DOHH2 (cell line): ENCODE measurements around the gene PRSS22.

ENCODE experiments used
- H3F3A ChIP-seq: fragments of 200-600 bp; sonication (generic), shearing (Covaris generic); 2 replicates; pipeline ENCODE4 v1.6.0; 2016; ENCODE audit warnings: antibody characterized with exemption, mild to moderate bottlenecking; ENCODE audit not compliant: control insufficient read depth, insufficient read depth
- H3K27ac ChIP-seq: fragments of 200-600 bp; sonication (generic); 2 replicates; pipeline ENCODE4 v1.5.1; 2014; ENCODE audit warnings: low read depth, mild to moderate bottlenecking, low read length, moderate library complexity
- H3K27me3 ChIP-seq: fragments of 200-600 bp; sonication (generic); 2 replicates; pipeline ENCODE4 v1.6.1; 2014; ENCODE audit warnings: mild to moderate bottlenecking, low read length, mixed read lengths; ENCODE audit not compliant: control insufficient read depth
- H3K36me3 ChIP-seq: fragments of 200-600 bp; sonication (generic); 2 replicates; pipeline ENCODE4 v1.6.1; 2014; ENCODE audit warnings: mild to moderate bottlenecking, low read length, moderate library complexity, mixed read lengths; ENCODE audit not compliant: control insufficient read depth
- H3K4me1 ChIP-seq: fragments of 200-600 bp; sonication (generic); 2 replicates; pipeline ENCODE4 v1.6.1; 2014; ENCODE audit warnings: mild to moderate bottlenecking, low read length, mixed read lengths; ENCODE audit not compliant: control insufficient read depth
- H3K4me2 ChIP-seq: fragments of 200-600 bp; sonication (generic); 2 replicates; pipeline ENCODE4 v1.6.0; 2014; ENCODE audit warnings: mild to moderate bottlenecking, low read length, moderate library complexity
- H3K4me3 ChIP-seq: fragments of 200-600 bp; sonication (generic); 2 replicates; pipeline ENCODE4 v1.5.1; 2014; ENCODE audit warnings: mild to moderate bottlenecking, low read length, mixed read lengths
- H3K79me2 ChIP-seq: fragments of 200-600 bp; sonication (generic); 2 replicates; pipeline ENCODE4 v1.6.1; 2014; ENCODE audit warnings: mild to moderate bottlenecking, low read length, mixed read lengths; ENCODE audit not compliant: control insufficient read depth
- H3K9me2 ChIP-seq: fragments of 200-600 bp; sonication (generic); replicated peaks from 2 replicates; pipeline ENCODE4 v1.6.1; 2014; ENCODE audit warnings: mild to moderate bottlenecking, low read length, mixed read lengths; ENCODE audit not compliant: control insufficient read depth
- H3K9me3 ChIP-seq: fragments of 200-600 bp; sonication (generic); 2 replicates; pipeline ENCODE4 v1.6.1; 2014; ENCODE audit warnings: antibody characterized with exemption, low read length, mixed read lengths; ENCODE audit not compliant: control insufficient read depth, insufficient read depth
- H4K20me1 ChIP-seq: fragments of 200-600 bp; sonication (generic); 2 replicates; pipeline ENCODE4 v1.6.0; 2014; ENCODE audit warnings: low read depth, mild to moderate bottlenecking, antibody characterized with exemption, low read length, moderate library complexity; ENCODE audit not compliant: control insufficient read depth, insufficient read depth
- EZH2phosphoT487 ChIP-seq: fragments of 200-600 bp; sonication (generic); IDR thresholded peaks from 2 replicates; pipeline ENCODE4 v1.6.1; 2017; ENCODE audit warnings: borderline replicate concordance, mild to moderate bottlenecking, antibody characterized with exemption, low read length, moderate library complexity, mixed read lengths
- TF ChIP-seq, protein P1 (sequence below): fragments of 200-600 bp; sonication (generic); IDR thresholded peaks from one replicate; pipeline ENCODE4 v1.5.1; 2014; ENCODE audit warnings: antibody characterized with exemption, mild to moderate bottlenecking, low read depth, low read length; ENCODE audit not compliant: poor library complexity, severe bottlenecking

Gene PRSS22

GRCh38 chr16:2840914-2841313 is 17.1 kb downstream of the PRSS22 start:
- no peaks in the 10 kb centered on the region for H4K20me1 ChIP-seq
- no peaks in the 10 kb centered on the region for H3K79me2 ChIP-seq
- no peak overlapping the region for H3K4me3 ChIP-seq
- peaks cover 24% of the 10 kb centered on the region for H3F3A ChIP-seq
- no peaks in the 10 kb centered on the region for H3K9me2 ChIP-seq
- 0 out of 2 replicates have a peak, but pooled peaks cover 3% of the 10 kb centered on the region for H3K9me3 ChIP-seq
- H3K27me3 ChIP-seq, result no peaks in the 10 kb centered on the region
- H3K36me3 ChIP-seq, result no peaks in the 10 kb centered on the region
- TF ChIP-seq, protein P1, sequence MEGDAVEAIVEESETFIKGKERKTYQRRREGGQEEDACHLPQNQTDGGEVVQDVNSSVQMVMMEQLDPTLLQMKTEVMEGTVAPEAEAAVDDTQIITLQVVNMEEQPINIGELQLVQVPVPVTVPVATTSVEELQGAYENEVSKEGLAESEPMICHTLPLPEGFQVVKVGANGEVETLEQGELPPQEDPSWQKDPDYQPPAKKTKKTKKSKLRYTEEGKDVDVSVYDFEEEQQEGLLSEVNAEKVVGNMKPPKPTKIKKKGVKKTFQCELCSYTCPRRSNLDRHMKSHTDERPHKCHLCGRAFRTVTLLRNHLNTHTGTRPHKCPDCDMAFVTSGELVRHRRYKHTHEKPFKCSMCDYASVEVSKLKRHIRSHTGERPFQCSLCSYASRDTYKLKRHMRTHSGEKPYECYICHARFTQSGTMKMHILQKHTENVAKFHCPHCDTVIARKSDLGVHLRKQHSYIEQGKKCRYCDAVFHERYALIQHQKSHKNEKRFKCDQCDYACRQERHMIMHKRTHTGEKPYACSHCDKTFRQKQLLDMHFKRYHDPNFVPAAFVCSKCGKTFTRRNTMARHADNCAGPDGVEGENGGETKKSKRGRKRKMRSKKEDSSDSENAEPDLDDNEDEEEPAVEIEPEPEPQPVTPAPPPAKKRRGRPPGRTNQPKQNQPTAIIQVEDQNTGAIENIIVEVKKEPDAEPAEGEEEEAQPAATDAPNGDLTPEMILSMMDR, result no peak
- no peak for TF ChIP-seq EZH2phosphoT487
- H3K27ac ChIP-seq, result no peak overlapping the region
- H3K4me1 ChIP-seq, result peaks cover 23% of the 10 kb centered on the region
- no peak overlapping the region for H3K4me2 ChIP-seq

DNA sequence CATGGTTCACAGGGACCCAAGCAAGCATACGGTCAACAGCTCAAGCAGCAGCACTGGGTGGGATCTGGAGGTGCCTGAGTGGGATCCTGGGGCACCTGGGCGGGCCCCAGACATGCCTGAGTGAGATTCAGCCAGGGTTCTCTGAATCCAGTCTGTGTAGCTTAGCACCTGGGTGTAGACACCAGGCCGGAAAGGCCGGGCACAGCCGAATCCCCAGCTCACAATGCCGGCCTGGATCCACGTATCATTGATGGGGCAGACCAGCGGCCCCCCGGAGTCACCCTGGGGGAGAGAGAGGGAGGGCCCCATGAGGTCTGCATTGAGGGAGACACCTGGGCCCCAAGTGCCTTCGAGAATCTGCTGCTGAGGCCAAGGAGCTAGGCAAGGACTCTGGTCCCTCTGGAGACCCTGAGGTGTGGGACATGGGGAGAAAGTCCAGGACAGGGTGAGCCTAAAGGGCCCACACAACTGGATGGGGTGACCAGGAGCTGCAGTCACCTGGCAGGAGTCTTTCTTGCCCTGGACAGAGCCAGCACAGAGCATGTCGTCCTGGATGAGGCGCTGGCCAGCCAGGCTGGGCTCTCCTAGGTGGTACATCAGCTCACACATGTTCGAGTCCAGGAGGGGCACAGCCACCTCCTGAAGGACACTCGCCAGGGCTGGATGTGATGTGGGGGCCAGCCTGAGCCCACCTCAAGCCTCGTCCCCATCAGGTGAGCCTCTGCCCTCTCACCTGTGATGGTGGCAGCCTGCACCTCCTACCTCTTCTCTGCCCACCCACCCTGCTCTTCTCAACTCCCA is 18.1 kb downstream of the PRSS22 start:
- H3K4me1 ChIP-seq, result peaks cover 19% of the 10 kb centered on the region
- H3K4me3 ChIP-seq, result no peak overlapping the region
- H4K20me1 ChIP-seq, result no peaks in the 10 kb centered on the region
- no peaks in the 10 kb centered on the region for H3K79me2 ChIP-seq
- no peaks in the 10 kb centered on the region for H3K36me3 ChIP-seq
- TF ChIP-seq, protein P1, result no peak
- no peak for TF ChIP-seq EZH2phosphoT487
- no peaks in the 10 kb centered on the region for H3K9me2 ChIP-seq
- H3F3A ChIP-seq, result peaks cover 24% of the 10 kb centered on the region
- no peaks in the 10 kb centered on the region for H3K27me3 ChIP-seq
- 0 out of 2 replicates have a peak, but pooled peaks cover 3% of the 10 kb centered on the region for H3K9me3 ChIP-seq
- no peak overlapping the region for H3K4me2 ChIP-seq
- H3K27ac ChIP-seq, result no peak overlapping the region

GRCh38 chr16:2838928-2839327 is 19.0 kb downstream of the PRSS22 start:
- Histone ChIP-seq H3K4me1 (peaks cover 17% of the 10 kb centered on the region), H4K20me1 (no peaks in the 10 kb centered on the region), H3K9me3 (0 out of 2 replicates have a peak, but pooled peaks cover 3% of the 10 kb centered on the region), H3K27ac (no peak overlapping the region), H3K4me3 (no peak overlapping the region), H3F3A (peaks cover 16% of the 10 kb centered on the region), H3K36me3 (no peaks in the 10 kb centered on the region), H3K4me2 (no peak overlapping the region), H3K9me2 (no peaks in the 10 kb centered on the region), H3K27me3 (no peaks in the 10 kb centered on the region), H3K79me2 (no peaks in the 10 kb centered on the region)
- TF ChIP-seq, protein P1, result peak; percentile 84
- TF ChIP-seq EZH2phosphoT487, result no peak
